SK-N-MC (cell line): Measurements from ENCODE around the gene SELENON.

Source experiments
- DNase-seq: peaks from one replicate; pipeline ENCODE4 v3.0.0-alpha.2; 2011; ENCODE audit warnings: low read depth, low spot score
- H3K27ac ChIP-seq: fragments of 200-600 bp; sonication (generic); 2 replicates; pipeline ENCODE4 v1.5.1; 2016; ENCODE audit warnings: mixed run types
- H3K36me3 ChIP-seq: fragments of 200-600 bp; sonication (generic); 2 replicates; pipeline ENCODE4 v1.6.1; 2017; ENCODE audit warnings: antibody characterized with exemption, low read length, mixed read lengths; ENCODE audit not compliant: insufficient read depth
- H3K4me3 ChIP-seq: fragments of 200-600 bp; sonication (generic); 2 replicates; pipeline ENCODE4 v1.5.1; 2016
- H3K9ac ChIP-seq: fragments of 200-600 bp; sonication (generic); 2 replicates; pipeline ENCODE4 v1.8.0; 2017; ENCODE audit warnings: mixed run types, mixed read lengths; ENCODE audit not compliant: insufficient read length
- H3K9me3 ChIP-seq: fragments of 200-600 bp; sonication (generic); 2 replicates; pipeline ENCODE4 v1.6.1; 2017; ENCODE audit warnings: low read depth, mild to moderate bottlenecking, antibody characterized with exemption, low read length, moderate library complexity, mixed read lengths
- EZH2 ChIP-seq: fragments of 200-600 bp; sonication (generic); IDR thresholded peaks from one replicate; pipeline ENCODE4 v1.6.1; 2017; ENCODE audit warnings: antibody characterized with exemption
- FOXP2 ChIP-seq: optimal IDR thresholded peaks from 2 replicates; pipeline ENCODE3; 2011; ENCODE audit warnings: mild to moderate bottlenecking, moderate library complexity; ENCODE audit not compliant: insufficient read depth; ENCODE audit errors: extremely low read length, control extremely low read depth
- POLR2AphosphoS5 ChIP-seq: IDR thresholded peaks from 2 replicates; pipeline ENCODE4 v1.6.1; 2012; ENCODE audit warnings: mild to moderate bottlenecking, low read depth, low read length, borderline replicate concordance

Gene SELENON

GRCh38 chr1:25809283-25809926 lies 9.4 kb downstream of the SELENON start:
- no peak for TF ChIP-seq EZH2
- TF ChIP-seq FOXP2 = no peak
- TF ChIP-seq POLR2AphosphoS5 = no peak
- H3K9ac ChIP-seq = no peak overlapping the region
- no peaks in the 10 kb centered on the region for H3K36me3 ChIP-seq
- no peak overlapping the region for H3K4me3 ChIP-seq
- H3K27ac ChIP-seq = no peak overlapping the region
- DNase-seq = no peak
- no peaks in the 10 kb centered on the region for H3K9me3 ChIP-seq

DNA sequence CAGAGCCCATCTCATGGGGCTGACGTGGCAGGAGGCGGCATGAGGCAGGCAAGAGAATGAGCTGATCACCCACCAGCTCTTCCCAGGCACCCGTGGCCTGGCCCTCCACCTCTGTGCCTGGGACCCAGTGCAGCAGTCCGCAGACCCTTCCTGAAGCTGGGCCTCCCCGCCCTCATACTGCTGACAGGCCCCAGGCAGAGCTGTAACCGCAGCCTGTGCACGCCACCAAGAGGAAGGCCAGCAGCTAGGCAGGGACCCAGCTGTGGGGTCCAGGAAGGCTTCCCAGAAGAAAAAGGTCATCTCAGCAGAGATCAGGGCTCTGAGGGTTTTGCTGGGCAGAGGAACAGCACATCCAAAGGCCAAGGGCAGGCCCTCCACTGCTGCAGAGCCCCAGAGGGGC lies 9.9 kb downstream of the SELENON start:
- Histone ChIP-seq H3K9ac (no peak overlapping the region), H3K4me3 (no peak overlapping the region), H3K36me3 (no peaks in the 10 kb centered on the region)

DNA sequence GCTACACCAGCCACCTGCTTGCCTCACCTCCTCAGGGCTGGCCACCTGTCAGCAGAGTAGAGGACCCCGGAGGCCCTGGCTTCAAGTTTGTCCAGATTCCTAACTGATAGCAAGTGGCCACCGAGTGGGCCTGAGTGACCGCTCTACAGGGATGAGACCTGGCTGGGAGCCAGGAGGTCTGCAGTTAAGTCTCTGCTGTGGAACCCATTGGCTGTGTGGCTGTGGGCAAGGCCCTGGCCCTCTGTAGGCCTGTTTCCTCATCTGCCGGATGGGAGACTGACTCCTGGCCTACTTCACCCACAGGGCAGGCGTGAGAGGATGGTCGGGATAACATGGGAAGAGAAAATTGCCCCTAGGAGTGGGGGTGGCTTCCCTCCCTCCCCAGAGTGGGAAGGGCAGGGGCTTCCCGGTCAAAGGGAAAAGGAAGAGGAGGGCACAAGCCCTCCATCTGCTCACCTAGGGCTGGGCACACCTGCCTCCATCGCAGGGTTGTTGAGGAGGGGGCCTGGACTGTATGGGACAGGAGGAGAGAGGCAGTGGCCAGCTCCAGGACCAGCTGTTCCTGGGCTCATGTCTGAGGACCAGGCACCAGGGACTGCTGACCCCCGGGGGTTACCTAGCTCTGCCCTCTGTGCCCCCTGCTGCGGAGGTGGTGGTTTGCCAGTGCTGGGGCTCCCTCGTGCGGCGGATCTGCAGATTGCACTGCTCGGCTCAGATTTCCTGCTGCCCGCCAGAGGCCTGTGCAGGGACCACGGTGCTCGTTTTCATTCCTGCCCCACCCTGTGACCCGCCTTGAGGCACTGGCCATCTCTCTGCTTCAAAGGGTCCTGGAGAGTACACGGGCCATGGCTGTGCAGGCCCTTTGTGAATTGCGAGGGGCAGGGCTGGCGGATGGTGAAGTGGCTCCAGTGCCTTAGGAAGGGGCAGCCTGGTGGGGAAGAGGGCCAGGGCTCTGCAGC lies 10.6 kb downstream of the SELENON start:
- TF ChIP-seq EZH2 = no peak
- no peak for TF ChIP-seq POLR2AphosphoS5
- no peak for TF ChIP-seq FOXP2
- no peak overlapping the region for H3K27ac ChIP-seq
- H3K9ac ChIP-seq = no peak overlapping the region
- no peaks in the 10 kb centered on the region for H3K36me3 ChIP-seq
- H3K9me3 ChIP-seq = no peaks in the 10 kb centered on the region
- no peak for DNase-seq
- H3K4me3 ChIP-seq = no peak overlapping the region

More for the DNA sequence above, 9.9 kb downstream of the SELENON start:
- Histone ChIP-seq H3K9me3 (no peaks in the 10 kb centered on the region), H3K27ac (no peak overlapping the region)
- no peak for DNase-seq
- TF ChIP-seq EZH2 (no peak), POLR2AphosphoS5 (no peak), FOXP2 (no peak)

- no peak for DNase-seq
- no peak for TF ChIP-seq EZH2
- TF ChIP-seq POLR2AphosphoS5 = no peak
- Histone ChIP-seq H3K9ac (no peak overlapping the region), H3K36me3 (no peaks in the 10 kb centered on the region), H3K9me3 (no peaks in the 10 kb centered on the region), H3K27ac (no peak overlapping the region), H3K4me3 (no peak overlapping the region)
Observed at GRCh38 chr1:25811384-25812082, 11.5 kb downstream of the SELENON start.

- TF ChIP-seq FOXP2 (no peak), EZH2 (no peak), POLR2AphosphoS5 (no peak)
- Histone ChIP-seq H3K36me3 (no peaks in the 10 kb centered on the region), H3K27ac (no peak overlapping the region), H3K9ac (no peak overlapping the region), H3K4me3 (no peak overlapping the region), H3K9me3 (no peaks in the 10 kb centered on the region)
- no peak for DNase-seq
Observed at GRCh38 chr1:25813071-25813733, 13.2 kb downstream of the SELENON start.

DNA sequence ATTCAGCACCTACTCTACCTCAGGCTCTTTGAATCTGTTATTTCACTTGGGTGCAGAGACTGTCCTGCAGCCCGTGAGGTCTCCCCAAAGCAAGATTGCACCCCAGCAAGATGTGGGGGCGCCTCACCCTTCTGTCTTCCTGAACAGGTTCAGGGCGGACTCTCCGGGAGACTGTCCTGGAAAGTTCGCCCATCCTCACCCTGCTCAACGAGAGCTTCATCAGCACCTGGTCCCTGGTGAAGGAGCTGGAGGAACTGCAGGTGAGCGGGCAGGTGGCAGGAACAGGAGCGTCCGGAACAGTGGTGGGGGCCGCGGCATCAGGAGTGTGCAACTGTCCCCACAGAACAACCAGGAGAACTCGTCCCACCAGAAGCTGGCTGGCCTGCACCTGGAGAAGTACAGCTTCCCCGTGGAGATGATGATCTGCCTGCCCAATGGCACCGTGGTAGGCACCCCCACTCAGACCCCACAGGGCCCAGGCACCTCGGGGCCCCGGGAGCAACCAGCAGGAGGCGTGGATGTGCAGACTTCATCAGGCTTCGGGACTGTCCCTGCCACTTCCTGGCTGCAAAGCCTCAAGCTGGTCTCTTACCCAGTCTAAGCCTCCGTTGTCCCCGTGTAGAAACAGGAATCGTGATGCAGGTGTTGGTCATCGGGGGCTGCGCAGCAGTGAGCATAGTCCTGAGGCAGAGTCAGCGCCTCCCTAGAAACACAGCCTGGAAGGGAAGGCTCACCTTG lies 13.9 kb downstream of the SELENON start:
- Histone ChIP-seq H3K9me3 (no peaks in the 10 kb centered on the region), H3K9ac (no peak overlapping the region), H3K4me3 (no peak overlapping the region), H3K27ac (no peak overlapping the region), H3K36me3 (no peaks in the 10 kb centered on the region)
- DNase-seq = no peak
- no peak for TF ChIP-seq POLR2AphosphoS5
- no peak for TF ChIP-seq EZH2
- TF ChIP-seq FOXP2 = no peak

DNA sequence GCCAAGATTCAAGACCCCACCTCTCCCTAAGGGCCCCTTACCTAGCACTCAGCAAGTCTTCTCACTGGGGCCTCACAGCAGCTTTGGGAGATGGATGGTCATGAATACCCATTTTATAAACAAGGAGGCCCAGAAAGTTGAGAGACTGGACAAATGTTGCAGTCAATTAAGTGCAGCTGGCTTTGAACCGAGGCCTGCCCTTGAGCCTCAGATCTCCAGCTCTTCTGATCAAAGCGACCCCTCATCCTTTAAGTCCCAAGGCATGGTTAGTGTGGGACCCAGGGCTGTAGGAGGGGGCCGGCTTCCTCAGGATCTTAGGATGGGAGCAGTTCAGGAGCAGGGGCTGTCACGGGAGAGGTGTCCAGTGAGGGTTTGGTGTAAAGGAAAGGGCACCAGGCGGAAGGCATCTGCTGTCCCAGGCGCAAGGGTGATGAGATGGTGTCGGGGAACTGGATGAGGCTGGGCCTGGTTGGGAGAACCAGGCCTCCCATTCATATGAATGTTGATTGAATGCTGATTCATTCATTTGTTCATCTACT lies 14.6 kb downstream of the SELENON start:
- no peaks in the 10 kb centered on the region for H3K36me3 ChIP-seq
- no peak overlapping the region for H3K27ac ChIP-seq
- TF ChIP-seq EZH2 (no peak), POLR2AphosphoS5 (no peak), FOXP2 (no peak)
- no peak overlapping the region for H3K9ac ChIP-seq
- no peak overlapping the region for H3K4me3 ChIP-seq
- no peaks in the 10 kb centered on the region for H3K9me3 ChIP-seq
- DNase-seq = no peak
